GM12874 (cell line): ENCODE data around the gene USP44.

ENCODE experiments used
- CTCF ChIP-seq: IDR thresholded peaks from 2 replicates; pipeline ENCODE4 v1.5.1; 2011; ENCODE audit warnings: low read depth, mild to moderate bottlenecking, control low read depth, low read length, moderate library complexity; ENCODE audit not compliant: insufficient read depth

USP44 gene

GRCh38 chr12:95546491-95546813 lies 4.8 kb downstream of the USP44 start:
- TF ChIP-seq CTCF: no peak

- TF ChIP-seq CTCF: no peak
Observed at GRCh38 chr12:95545731-95546490, 5.4 kb downstream of the USP44 start.

- TF ChIP-seq CTCF: no peak
Observed at GRCh38 chr12:95545303-95545702, 6.0 kb downstream of the USP44 start.

- TF ChIP-seq CTCF: no peak
Observed at GRCh38 chr12:95544756-95545155, 6.5 kb downstream of the USP44 start.

GRCh38 chr12:95543305-95543704 lies 8.0 kb downstream of the USP44 start:
- no peak for TF ChIP-seq CTCF

- no peak for TF ChIP-seq CTCF
Observed at GRCh38 chr12:95541436-95541835, 9.8 kb downstream of the USP44 start.

- no peak for TF ChIP-seq CTCF
Observed at GRCh38 chr12:95538656-95539055, 12.6 kb downstream of the USP44 start.
